HepG2 (cell line): ENCODE results near the gene XCR1. TPM values are rescaled to one million over a fixed set of nuclear protein-coding genes. Genes with fewer than 3 reads are reported as not detected.

Experiments used
- ATAC-seq: fragments of 200-7000 bp; cut with Tn5 transposase; 3 replicates; pipeline ENCODE4 v1.9.1; 2020; ENCODE audit warnings: mild to moderate bottlenecking, moderate library complexity
- BruUV-seq: library from RNA; stranded (reverse); fragments of 400-500 nt; replicated peaks from 2 replicates; lab custom pipeline; 2021; lab: Mats Ljungman, UMichigan
- CTCF ChIA-PET: fragments of 300-600 bp; formaldehyde crosslinking; extraction: SDS; loops from one replicate; lab custom pipeline; 2021; ENCODE audit warnings: low total read pairs, inconsistent platforms, low intra/inter-chr PET ratio; lab: Yijun Ruan, JAX
- POLR2A ChIA-PET: fragments of 350-600 bp; sonication (Branson Sonifier 250); formaldehyde crosslinking; loops from one replicate; lab custom pipeline; 2020; ENCODE audit warnings: antibody characterized with exemption, inconsistent platforms; lab: Yijun Ruan, JAX
- DNase-seq: peaks from one replicate; pipeline ENCODE4 v3.0.0-alpha.2; 2015; ENCODE audit warnings: low spot score
- FAIRE-seq: peaks from 3 replicates; lab custom pipeline; 2011; peaks lifted over from hg19 to GRCh38; lab: Jason Lieb, UNC
- H2AFZ ChIP-seq: one replicate; pipeline ENCODE4 v1.6.1; 2011; ENCODE audit warnings: low read length, inconsistent platforms
- H3K27ac ChIP-seq: fragments of 300-600 bp; 3 replicates; pipeline ENCODE4 v1.8.0; 2011; ENCODE audit warnings: mixed run types, mild to moderate bottlenecking, mixed read lengths, low read length, inconsistent platforms; ENCODE audit not compliant: insufficient read depth; ENCODE audit errors: extremely low read length
- H3K27me3 ChIP-seq, 2 experiments: fragments of 200-600 bp in 1 of 2; 2 replicates in 1 of 2; 3 replicates in 1 of 2; pipeline versions ENCODE4 v1.6.0 to v1.8.0; 2011; ENCODE audit warnings: low read length in 2 of 2, mild to moderate bottlenecking in 2 of 2, moderate library complexity in 2 of 2, inconsistent platforms in 1 of 2; ENCODE audit not compliant: insufficient read depth in 2 of 2, control insufficient read depth in 1 of 2
- H3K36me3 ChIP-seq, 2 experiments: fragments of 200-600 bp in 1 of 2; replicated peaks in 1 of 2; 2 replicates in 1 of 2; 3 replicates in 1 of 2; pipeline versions ENCODE4 v1.5.1 to v1.8.0; 2011; ENCODE audit warnings: low read length in 2 of 2, inconsistent platforms in 1 of 2; ENCODE audit not compliant: insufficient read depth in 2 of 2, control insufficient read depth in 1 of 2
- H3K4me1 ChIP-seq: 2 replicates; pipeline ENCODE4 v1.5.1; 2012; ENCODE audit warnings: low read length, inconsistent platforms; ENCODE audit not compliant: insufficient read depth
- H3K4me2 ChIP-seq: 2 replicates; pipeline ENCODE4 v1.6.0; 2011; ENCODE audit warnings: low read depth, low read length, inconsistent platforms
- H3K4me3 ChIP-seq, 3 experiments: fragments of 200-600 bp in 1 of 3; sonication (generic), shearing (Covaris generic) in 1 of 3; replicated peaks in 1 of 3; 2 replicates each; pipeline ENCODE4 v1.5.1; 2011 to 2016; ENCODE audit warnings: low read length in 3 of 3, inconsistent platforms in 2 of 3, low read depth in 2 of 3, mild to moderate bottlenecking in 2 of 3, control low read depth in 1 of 3, mixed read lengths in 1 of 3; ENCODE audit not compliant: insufficient read depth in 1 of 3
- H3K79me2 ChIP-seq: one replicate; pipeline ENCODE4 v1.6.1; 2011; ENCODE audit warnings: low read length, inconsistent platforms; ENCODE audit not compliant: insufficient read depth
- H3K9ac ChIP-seq: 2 replicates; pipeline ENCODE4 v1.6.0; 2011; ENCODE audit warnings: mild to moderate bottlenecking, low read depth, low read length, inconsistent platforms; ENCODE audit not compliant: insufficient read depth
- H3K9me3 ChIP-seq: 2 replicates; pipeline ENCODE4 v1.5.1; 2012; ENCODE audit warnings: mild to moderate bottlenecking, low read length
- H4K20me1 ChIP-seq: 2 replicates; pipeline ENCODE4 v1.6.0; 2011; ENCODE audit warnings: inconsistent platforms, mild to moderate bottlenecking, low read length, moderate library complexity; ENCODE audit not compliant: insufficient read depth
- ATF3 ChIP-seq: sonication (generic); formaldehyde crosslinking; IDR thresholded peaks from 2 replicates; pipeline ENCODE4 v1.4.0; 2020; ENCODE audit warnings: missing genetic modification reagents
- ATF7 ChIP-seq, 2 experiments: fragments of 450-650 bp in 1 of 2; sonication (generic) in 1 of 2; formaldehyde crosslinking in 1 of 2; IDR thresholded peaks; 2 replicates each; pipeline versions ENCODE4 v1.4.0 to v1.6.1; 2016 to 2020; ENCODE audit warnings: antibody characterized with exemption in 1 of 2, mild to moderate bottlenecking in 1 of 2, missing genetic modification reagents in 1 of 2
- FOXA3 ChIP-seq: IDR thresholded peaks from 2 replicates; pipeline ENCODE4 v1.6.1; 2016; ENCODE audit warnings: missing genetic modification reagents, missing compliant biosample characterization
- GATA4 ChIP-seq: sonication (generic); IDR thresholded peaks from 2 replicates; pipeline ENCODE4 v1.6.1; 2016; ENCODE audit warnings: antibody characterized with exemption, low read depth, borderline replicate concordance
- HDAC2 ChIP-seq: sonication (generic); formaldehyde crosslinking; IDR thresholded peaks from 2 replicates; pipeline ENCODE4 v1.4.0; 2020; ENCODE audit warnings: missing genetic modification reagents
- HNF4A ChIP-seq: sonication (generic); formaldehyde crosslinking; IDR thresholded peaks from 2 replicates; pipeline ENCODE4 v1.4.0; 2020; ENCODE audit warnings: missing genetic modification reagents
- KDM4B ChIP-seq: sonication (generic); formaldehyde crosslinking; IDR thresholded peaks from 2 replicates; pipeline ENCODE4 v1.4.0; 2020; ENCODE audit warnings: missing genetic modification reagents
- PRPF4 ChIP-seq: fragments of 200-400 bp; formaldehyde crosslinking; IDR thresholded peaks from 2 replicates; pipeline ENCODE4 v1.6.1; 2016; ENCODE audit warnings: low read length, low read depth; ENCODE audit not compliant: poor library complexity, severe bottlenecking
- ZBTB38 ChIP-seq: sonication (generic); formaldehyde crosslinking; IDR thresholded peaks from 2 replicates; pipeline ENCODE4 v1.5.1; 2020; ENCODE audit warnings: mild to moderate bottlenecking, missing genetic modification reagents
- ZNF10 ChIP-seq: sonication (generic); formaldehyde crosslinking; IDR thresholded peaks from 2 replicates; pipeline ENCODE4 v1.4.0; 2020; ENCODE audit warnings: mild to moderate bottlenecking, low read depth, missing genetic modification reagents, borderline replicate concordance
- ZNF30 ChIP-seq: sonication (generic); formaldehyde crosslinking; IDR thresholded peaks from 2 replicates; pipeline ENCODE4 v1.5.0; 2020; ENCODE audit warnings: mild to moderate bottlenecking, missing genetic modification reagents
- ZNF33B ChIP-seq: sonication (generic); formaldehyde crosslinking; IDR thresholded peaks from 2 replicates; pipeline ENCODE4 v1.5.1; 2020; ENCODE audit warnings: mild to moderate bottlenecking, missing genetic modification reagents
- ZNF660 ChIP-seq: sonication (generic); formaldehyde crosslinking; IDR thresholded peaks from 2 replicates; pipeline ENCODE4 v1.5.1; 2020; ENCODE audit warnings: mild to moderate bottlenecking, low read depth, missing genetic modification reagents, borderline replicate concordance
- WGBS: methylation state at CpG from one replicate; pipeline ENCODE4 v1.1.6; 2017; ENCODE audit warnings: low lambda C conversion rate; 5-methylcytosine and 5-hydroxymethylcytosine counted together
- in situ Hi-C: cut with HindIII; loops from 2 replicates; pipeline ENCODE4 v1.10.0; 2017; ENCODE audit warnings: low pct_unique_long_range_greater_than_20kb; ENCODE audit not compliant: extremely low pct_ligation_motif_present
- intact Hi-C: fragments of 100-400 bp; cut with micrococcal nuclease; formaldehyde crosslinking; loops from one replicate; pipeline ENCODE4 v1.10.0; 2022; ENCODE audit not compliant: unreplicated experiment
- polyA plus RNA-seq, 8 experiments: library from polyadenylated mRNA; depleted of rRNA in 3 of 8; stranded (reverse) in 7 of 8; unstranded in 1 of 8; fragments of >200 nt; fragmentation: Illumina TruSeq in 4 of 8; extraction: Trizol in 4 of 8; gene quantifications; 2 replicates each; pipeline versions ENCODE4 v1.2.1 to v1.2.3, GENCODE V29; 2011 to 2016; ENCODE audit warnings: low read depth in 4 of 8, missing spikeins in 1 of 8, mixed read lengths in 1 of 8; ENCODE audit not compliant: insufficient read depth in 1 of 8
- total RNA-seq, 5 experiments: library from RNA; depleted of rRNA; stranded (reverse); fragments of >200 nt; fragmentation: Illumina TruSeq; extraction: Trizol; gene quantifications; 2 replicates each; pipeline ENCODE4 v1.2.3, GENCODE V29; 2016; ENCODE audit warnings: low read depth in 1 of 5
- TF ChIP-seq, protein P1 (sequence below): sonication (generic); formaldehyde crosslinking; IDR thresholded peaks from 2 replicates; pipeline ENCODE4 v1.8.0; 2022; ENCODE audit warnings: mild to moderate bottlenecking, missing genetic modification reagents, moderate library complexity
- TF ChIP-seq, protein P2 (sequence below): sonication (generic); formaldehyde crosslinking; conservative IDR thresholded peaks from 2 replicates; pipeline ENCODE4 v1.4.0; 2020; ENCODE audit warnings: missing genetic modification reagents
- TF ChIP-seq, protein P3 (sequence below): sonication (generic); formaldehyde crosslinking; IDR thresholded peaks from 2 replicates; pipeline ENCODE4 v1.5.1; 2020; ENCODE audit warnings: mild to moderate bottlenecking, missing genetic modification reagents, borderline replicate concordance

Gene XCR1
- total and polyA plus RNA-seq, 2 of the 13 experiments (the other 11 are each of a cell fraction or from before 2014, with no cell fraction given), result not detected

DNA sequence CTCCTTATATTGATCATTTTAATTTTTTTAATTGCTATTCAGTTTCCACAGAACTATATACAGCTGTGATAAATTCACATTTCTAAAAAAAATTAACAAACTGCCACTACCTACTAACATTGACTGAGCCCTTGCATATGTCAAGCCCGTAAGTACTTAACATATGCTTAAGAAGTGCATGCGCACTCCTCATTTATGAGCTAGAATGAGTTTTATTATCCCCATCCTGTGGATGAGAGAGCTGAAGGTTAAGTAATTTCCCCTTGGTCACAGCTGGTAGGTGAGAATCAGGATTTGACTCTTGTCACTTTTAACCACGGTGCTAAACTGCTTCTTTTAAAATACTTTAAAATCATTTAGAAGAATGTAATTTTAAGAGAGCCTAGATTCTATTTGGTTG, 58.2 kb downstream of the XCR1 start:
- WGBS, result 100% methylated on average over 3 of the region's 3 CpGs
- Histone ChIP-seq H3K4me2 (no peak overlapping the region), H4K20me1 (no peaks in the 10 kb centered on the region; the same call in 1 of the 2 replicates), H3K79me2 (no peaks in the 10 kb centered on the region), H3K9ac (no peak overlapping the region), H3K27me3 (no peaks in the 10 kb centered on the region), H3K4me3 (no peak overlapping the region), H3K36me3 (peaks cover 29 to 66% of the 10 kb centered on the region in 2 experiments), H3K4me1 (no peaks in the 10 kb centered on the region), H3K27ac (no peak overlapping the region), H3K9me3 (no peaks in the 10 kb centered on the region), H2AFZ (no peak overlapping the region)
- ChIA-PET POLR2A (no interaction called here), CTCF (no interaction called here)
- BruUV-seq, result no TSS peak
- no peak for DNase-seq
- in situ Hi-C loops, result no loop called here
- FAIRE-seq, result no peak
- TF ChIP-seq ZNF33B (CRISPR knock-in tag), result no peak
- TF ChIP-seq ZNF30 (CRISPR knock-in tag), result no peak
- TF ChIP-seq HDAC2 (CRISPR knock-in tag), result no peak
- no peak for TF ChIP-seq GATA4
- TF ChIP-seq, protein P1, sequence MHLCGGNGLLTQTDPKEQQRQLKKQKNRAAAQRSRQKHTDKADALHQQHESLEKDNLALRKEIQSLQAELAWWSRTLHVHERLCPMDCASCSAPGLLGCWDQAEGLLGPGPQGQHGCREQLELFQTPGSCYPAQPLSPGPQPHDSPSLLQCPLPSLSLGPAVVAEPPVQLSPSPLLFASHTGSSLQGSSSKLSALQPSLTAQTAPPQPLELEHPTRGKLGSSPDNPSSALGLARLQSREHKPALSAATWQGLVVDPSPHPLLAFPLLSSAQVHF, result no peak
- no peak for TF ChIP-seq KDM4B (CRISPR knock-in tag)
- no peak for TF ChIP-seq ZNF660 (CRISPR knock-in tag)
- intact Hi-C loops, result no loop called here
- ATAC-seq, result no peak

DNA sequence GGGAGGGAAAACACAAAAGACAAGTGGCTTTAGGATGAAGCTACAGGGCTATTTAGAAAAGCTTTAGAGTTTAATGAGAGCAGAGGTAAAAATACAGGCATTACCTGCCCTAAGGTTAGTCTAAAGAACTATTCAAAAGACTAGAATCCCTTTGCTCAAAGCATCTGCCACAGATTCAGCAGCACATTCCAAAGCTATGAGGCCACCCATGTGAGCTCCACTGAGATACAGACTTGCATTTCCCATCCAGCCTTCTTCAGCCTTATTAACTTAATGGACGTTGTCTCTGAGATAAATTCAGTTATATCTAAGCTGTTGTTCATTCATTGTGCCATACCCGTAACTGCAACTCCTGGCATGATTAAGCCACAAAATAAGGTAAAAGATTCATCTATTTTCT, 58.6 kb downstream of the XCR1 start:
- BruUV-seq, result no TSS peak
- CTCF ChIA-PET, result no interaction called here
- no peaks in the 10 kb centered on the region for H3K79me2 ChIP-seq
- no peaks in the 10 kb centered on the region; the same call in 1 of the 2 replicates for H4K20me1 ChIP-seq
- H3K27ac ChIP-seq, result no peak overlapping the region
- no peak overlapping the region for H3K4me2 ChIP-seq
- no peak overlapping the region for H3K9ac ChIP-seq
- no peak overlapping the region for H3K4me3 ChIP-seq
- POLR2A ChIA-PET, result no interaction called here
- intact Hi-C loops, result no loop called here
- H2AFZ ChIP-seq, result no peak overlapping the region
- DNase-seq, result no peak
- ATAC-seq, result no peak
- in situ Hi-C loops, result no loop called here
- H3K27me3 ChIP-seq, result no peaks in the 10 kb centered on the region
- no peak for FAIRE-seq
- WGBS, result 100% methylated on average over 2 of the region's 2 CpGs
- peaks cover 29 to 69% of the 10 kb centered on the region in 2 experiments for H3K36me3 ChIP-seq
- H3K4me1 ChIP-seq, result no peaks in the 10 kb centered on the region
- no peaks in the 10 kb centered on the region for H3K9me3 ChIP-seq
- no peak for TF ChIP-seq ZBTB38 (CRISPR knock-in tag)
- no peak for TF ChIP-seq ZNF10
- no peak for TF ChIP-seq FOXA3
- no peak for TF ChIP-seq HNF4A (CRISPR knock-in tag)
- no peak for TF ChIP-seq ATF7 (IDR thresholded peaks at IDR 0.05)
- no peak for TF ChIP-seq ATF7 (CRISPR knock-in tag; IDR thresholded peaks at IDR 0.05)
- TF ChIP-seq, protein P2, sequence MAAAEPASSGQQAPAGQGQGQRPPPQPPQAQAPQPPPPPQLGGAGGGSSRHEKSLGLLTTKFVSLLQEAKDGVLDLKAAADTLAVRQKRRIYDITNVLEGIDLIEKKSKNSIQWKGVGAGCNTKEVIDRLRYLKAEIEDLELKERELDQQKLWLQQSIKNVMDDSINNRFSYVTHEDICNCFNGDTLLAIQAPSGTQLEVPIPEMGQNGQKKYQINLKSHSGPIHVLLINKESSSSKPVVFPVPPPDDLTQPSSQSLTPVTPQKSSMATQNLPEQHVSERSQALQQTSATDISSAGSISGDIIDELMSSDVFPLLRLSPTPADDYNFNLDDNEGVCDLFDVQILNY, result no peak
- TF ChIP-seq, protein P3, sequence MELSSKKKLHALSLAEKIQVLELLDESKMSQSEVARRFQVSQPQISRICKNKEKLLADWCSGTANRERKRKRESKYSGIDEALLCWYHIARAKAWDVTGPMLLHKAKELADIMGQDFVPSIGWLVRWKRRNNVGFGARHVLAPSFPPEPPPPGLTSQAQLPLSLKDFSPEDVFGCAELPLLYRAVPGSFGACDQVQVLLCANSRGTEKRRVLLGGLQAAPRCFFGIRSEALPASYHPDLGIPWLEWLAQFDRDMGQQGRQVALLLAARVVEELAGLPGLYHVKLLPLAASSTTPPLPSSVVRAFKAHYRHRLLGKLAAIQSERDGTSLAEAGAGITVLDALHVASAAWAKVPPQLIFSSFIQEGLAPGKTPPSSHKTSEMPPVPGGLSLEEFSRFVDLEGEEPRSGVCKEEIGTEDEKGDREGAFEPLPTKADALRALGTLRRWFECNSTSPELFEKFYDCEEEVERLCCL (CRISPR knock-in tag), result no peak
- TF ChIP-seq ATF3 (CRISPR knock-in tag), result no peak
- no peak for TF ChIP-seq PRPF4
